ENCODE results near the gene ENOX2.

Gene ENOX2

GRCh38 chrX:130606425-130606824 is 296.6 kb downstream of the ENOX2 start:
- Histone ChIP-seq H3K4me3 (ENCODE audit: low read length) (no peak overlapping the region), H3K4me1 (ENCODE audit: control insufficient read depth, low read depth, low read length) (no peaks in the 10 kb centered on the region), H3K27ac (ENCODE audit: low read length) (no peak overlapping the region), H3K27me3 (ENCODE audit: control insufficient read depth, insufficient read depth, low read length) (no peaks in the 10 kb centered on the region), H3K9me3 (ENCODE audit: control insufficient read depth, low read depth, low read length) (no peaks in the 10 kb centered on the region), H3K9ac (ENCODE audit: low read length) (no peak overlapping the region), H3K36me3 (ENCODE audit: control insufficient read depth, low read depth, low read length) (no peaks in the 10 kb centered on the region)

- Histone ChIP-seq H3K4me1 (ENCODE audit: control insufficient read depth, low read depth, low read length) (no peaks in the 10 kb centered on the region), H3K9ac (ENCODE audit: low read length) (no peak overlapping the region), H3K36me3 (ENCODE audit: control insufficient read depth, low read depth, low read length) (no peaks in the 10 kb centered on the region), H3K9me3 (ENCODE audit: control insufficient read depth, low read depth, low read length) (peaks cover 11% of the 10 kb centered on the region), H3K4me3 (ENCODE audit: low read length) (no peak overlapping the region), H3K27me3 (ENCODE audit: control insufficient read depth, insufficient read depth, low read length) (no peaks in the 10 kb centered on the region), H3K27ac (ENCODE audit: low read length) (no peak overlapping the region)
Measured at GRCh38 chrX:130604882-130605281, 298.1 kb downstream of the ENOX2 start.

- no peaks in the 10 kb centered on the region for H3K27me3 ChIP-seq (ENCODE audit: control insufficient read depth, insufficient read depth, low read length)
- no peak overlapping the region for H3K4me3 ChIP-seq (ENCODE audit: low read length)
- H3K9ac ChIP-seq (ENCODE audit: low read length), result no peak overlapping the region
- no peak overlapping the region for H3K27ac ChIP-seq (ENCODE audit: low read length)
- H3K9me3 ChIP-seq (ENCODE audit: control insufficient read depth, low read depth, low read length), result peaks cover 11% of the 10 kb centered on the region
- H3K36me3 ChIP-seq (ENCODE audit: control insufficient read depth, low read depth, low read length), result no peaks in the 10 kb centered on the region
- no peaks in the 10 kb centered on the region for H3K4me1 ChIP-seq (ENCODE audit: control insufficient read depth, low read depth, low read length)
Measured at GRCh38 chrX:130594453-130594916, 308.5 kb downstream of the ENOX2 start.

GRCh38 chrX:130593911-130594310 is 309.1 kb downstream of the ENOX2 start:
- Histone ChIP-seq H3K36me3 (ENCODE audit: control insufficient read depth, low read depth, low read length) (no peaks in the 10 kb centered on the region), H3K4me1 (ENCODE audit: control insufficient read depth, low read depth, low read length) (no peaks in the 10 kb centered on the region), H3K4me3 (ENCODE audit: low read length) (no peak overlapping the region), H3K9me3 (ENCODE audit: control insufficient read depth, low read depth, low read length) (peaks cover 11% of the 10 kb centered on the region), H3K9ac (ENCODE audit: low read length) (no peak overlapping the region), H3K27ac (ENCODE audit: low read length) (no peak overlapping the region), H3K27me3 (ENCODE audit: control insufficient read depth, insufficient read depth, low read length) (no peaks in the 10 kb centered on the region)

- Histone ChIP-seq H3K27me3 (ENCODE audit: control insufficient read depth, insufficient read depth, low read length) (no peaks in the 10 kb centered on the region), H3K4me1 (ENCODE audit: control insufficient read depth, low read depth, low read length) (no peaks in the 10 kb centered on the region), H3K4me3 (ENCODE audit: low read length) (no peak overlapping the region), H3K9me3 (ENCODE audit: control insufficient read depth, low read depth, low read length) (peaks cover 21% of the 10 kb centered on the region), H3K36me3 (ENCODE audit: control insufficient read depth, low read depth, low read length) (no peaks in the 10 kb centered on the region), H3K9ac (ENCODE audit: low read length) (no peak overlapping the region), H3K27ac (ENCODE audit: low read length) (no peak overlapping the region)
Measured at GRCh38 chrX:130592204-130592603, 310.8 kb downstream of the ENOX2 start.

- no peak overlapping the region for H3K4me3 ChIP-seq (ENCODE audit: low read length)
- no peaks in the 10 kb centered on the region for H3K36me3 ChIP-seq (ENCODE audit: control insufficient read depth, low read depth, low read length)
- H3K27me3 ChIP-seq (ENCODE audit: control insufficient read depth, insufficient read depth, low read length), result no peaks in the 10 kb centered on the region
- peaks cover 11% of the 10 kb centered on the region for H3K9me3 ChIP-seq (ENCODE audit: control insufficient read depth, low read depth, low read length)
- H3K4me1 ChIP-seq (ENCODE audit: control insufficient read depth, low read depth, low read length), result no peaks in the 10 kb centered on the region
- no peak overlapping the region for H3K27ac ChIP-seq (ENCODE audit: low read length)
- no peak overlapping the region for H3K9ac ChIP-seq (ENCODE audit: low read length)
Measured at GRCh38 chrX:130578906-130579305, 324.1 kb downstream of the ENOX2 start.

GRCh38 chrX:130577431-130577830 is 325.6 kb downstream of the ENOX2 start:
- H3K9me3 ChIP-seq (ENCODE audit: control insufficient read depth, low read depth, low read length), result peaks cover 9% of the 10 kb centered on the region
- H3K36me3 ChIP-seq (ENCODE audit: control insufficient read depth, low read depth, low read length), result no peaks in the 10 kb centered on the region
- H3K27me3 ChIP-seq (ENCODE audit: control insufficient read depth, insufficient read depth, low read length), result no peaks in the 10 kb centered on the region
- H3K9ac ChIP-seq (ENCODE audit: low read length), result no peak overlapping the region
- H3K27ac ChIP-seq (ENCODE audit: low read length), result no peak overlapping the region
- no peak overlapping the region for H3K4me3 ChIP-seq (ENCODE audit: low read length)
- no peaks in the 10 kb centered on the region for H3K4me1 ChIP-seq (ENCODE audit: control insufficient read depth, low read depth, low read length)

GRCh38 chrX:130575831-130576389 is 327.1 kb downstream of the ENOX2 start:
- Histone ChIP-seq H3K36me3 (ENCODE audit: control insufficient read depth, low read depth, low read length) (no peaks in the 10 kb centered on the region), H3K27me3 (ENCODE audit: control insufficient read depth, insufficient read depth, low read length) (no peaks in the 10 kb centered on the region), H3K9ac (ENCODE audit: low read length) (no peak overlapping the region), H3K4me1 (ENCODE audit: control insufficient read depth, low read depth, low read length) (no peaks in the 10 kb centered on the region), H3K4me3 (ENCODE audit: low read length) (no peak overlapping the region), H3K9me3 (ENCODE audit: control insufficient read depth, low read depth, low read length) (peaks cover 4% of the 10 kb centered on the region), H3K27ac (ENCODE audit: low read length) (no peak overlapping the region)

Measured in iPS-18a (cell line).